B cell (primary cell): Measurements from ENCODE around the gene GSG1. TPM values are rescaled to one million over a fixed set of nuclear protein-coding genes. Genes with fewer than 3 reads are reported as not detected.

Experiments used
- ATAC-seq: fragments of 200-7000 bp; cut with Tn5 transposase; one replicate; pipeline ENCODE4 v1.10.0; 2021; ENCODE audit warnings: low read depth, mild to moderate bottlenecking, moderate number of reproducible peaks, moderate library complexity
- CTCF ChIA-PET: fragments of 350-600 bp; sonication (Branson Sonifier 250); formaldehyde crosslinking; loops from one replicate; lab custom pipeline; 2021; ENCODE audit warnings: antibody characterized with exemption, inconsistent platforms; lab: Charles Lee
- POLR2A ChIA-PET: fragments of 350-600 bp; sonication (Branson Sonifier 250); formaldehyde crosslinking; loops from one replicate; lab custom pipeline; 2021; ENCODE audit warnings: antibody characterized with exemption; lab: Charles Lee
- DNase-seq: peaks from one replicate; pipeline ENCODE4 v3.0.0; 2013
- H2AFZ ChIP-seq: 2 replicates; pipeline ENCODE4 v1.6.1; 2012; ENCODE audit warnings: mild to moderate bottlenecking, low read depth, low read length; ENCODE audit not compliant: insufficient read depth, poor library complexity, severe bottlenecking
- H3K27ac ChIP-seq, 2 donors: 1 replicate in 1 of 2; 2 replicates in 1 of 2; pipeline ENCODE4 v1.5.1; 2012 to 2013; ENCODE audit warnings: low read length in 2 of 2, mild to moderate bottlenecking in 2 of 2, moderate library complexity in 1 of 2
- H3K27me3 ChIP-seq, 4 experiments: fragments of 200-600 bp in 1 of 4; sonication (generic) in 1 of 4; replicated peaks in 1 of 4; 1 replicate in 2 of 4; 2 replicates in 2 of 4; pipeline versions ENCODE4 v1.6.1 to v1.7.0; 2013 to 2016; ENCODE audit warnings: low read length in 3 of 4, mild to moderate bottlenecking in 2 of 4, mixed read lengths in 1 of 4, moderate library complexity in 1 of 4; ENCODE audit not compliant: insufficient read depth in 4 of 4, control insufficient read depth in 3 of 4; ENCODE audit errors: control extremely low read depth in 1 of 4
- H3K36me3 ChIP-seq, 2 experiments: replicated peaks in 1 of 2; 1 replicate in 1 of 2; 2 replicates in 1 of 2; pipeline versions ENCODE4 v1.6.1 to v1.7.1; 2013; ENCODE audit warnings: low read length in 1 of 2; ENCODE audit not compliant: insufficient read depth in 2 of 2, control insufficient read depth in 1 of 2; ENCODE audit errors: control extremely low read depth in 1 of 2, extremely low read depth in 1 of 2
- H3K4me1 ChIP-seq, 2 donors: fragments of 200-600 bp in 1 of 2; sonication (generic) in 1 of 2; 1 replicate in 1 of 2; 2 replicates in 1 of 2; pipeline versions ENCODE4 v1.5.1 to v1.6.1; 2013 to 2017; ENCODE audit warnings: low read length in 2 of 2; ENCODE audit not compliant: control insufficient read depth in 2 of 2, insufficient read depth in 2 of 2
- H3K4me2 ChIP-seq: replicated peaks from 2 replicates; pipeline ENCODE3; 2012; ENCODE audit warnings: mild to moderate bottlenecking, low read depth, low read length; ENCODE audit not compliant: poor library complexity, severe bottlenecking
- H3K4me3 ChIP-seq, 5 experiments: fragments of 200-600 bp in 1 of 5; sonication (generic) in 1 of 5; 1 replicate in 3 of 5; 2 replicates in 2 of 5; pipeline versions ENCODE4 v1.5.1 to v1.7.0; 2011 to 2016; ENCODE audit warnings: low read length in 4 of 5, mild to moderate bottlenecking in 4 of 5, low read depth in 2 of 5, control low read depth in 1 of 5, moderate library complexity in 1 of 5; ENCODE audit not compliant: insufficient read depth in 1 of 5; ENCODE audit errors: control extremely low read depth in 1 of 5, extremely low read depth in 1 of 5
- H3K79me2 ChIP-seq: fragments of 200-600 bp; sonication (generic); one replicate; pipeline ENCODE4 v1.6.0; 2016; ENCODE audit warnings: low read length; ENCODE audit not compliant: control insufficient read depth, insufficient read depth
- H3K9ac ChIP-seq: fragments of 200-600 bp; sonication (generic); 2 replicates; pipeline ENCODE4 v1.6.1; 2017; ENCODE audit warnings: mild to moderate bottlenecking, low read length, moderate library complexity
- H3K9me3 ChIP-seq, 3 donors: one replicate each; pipeline versions ENCODE4 v1.6.1 to v1.7.1; 2013; ENCODE audit warnings: low read length in 2 of 3; ENCODE audit not compliant: control insufficient read depth in 2 of 3, insufficient read depth in 1 of 3; ENCODE audit errors: control extremely low read depth in 1 of 3
- H4K20me1 ChIP-seq: 2 replicates; pipeline ENCODE4 v1.6.0; 2012; ENCODE audit warnings: mild to moderate bottlenecking, low read length; ENCODE audit not compliant: insufficient read depth, control insufficient read depth, poor library complexity, severe bottlenecking
- H3K27ac Mint-ChIP-seq: one replicate; pipeline ENCODE4 v1.8.0; 2021; ENCODE audit warnings: mixed read lengths
- H3K27me3 Mint-ChIP-seq: one replicate; pipeline ENCODE4 v1.8.0; 2021; ENCODE audit warnings: mixed read lengths
- H3K4me1 Mint-ChIP-seq: one replicate; pipeline ENCODE4 v1.8.0; 2021; ENCODE audit warnings: mixed read lengths
- H3K4me3 Mint-ChIP-seq: one replicate; pipeline ENCODE4 v1.8.0; 2021; ENCODE audit warnings: mixed read lengths
- H3K9me3 Mint-ChIP-seq: one replicate; pipeline ENCODE4 v1.8.0; 2022; ENCODE audit warnings: mixed read lengths; ENCODE audit not compliant: insufficient read depth
- CTCF ChIP-seq: fragments of 200-600 bp; IDR thresholded peaks from one replicate; pipeline ENCODE4 v1.8.0; 2022; ENCODE audit warnings: antibody characterized with exemption, mild to moderate bottlenecking
- EZH2 ChIP-seq: IDR thresholded peaks from 2 replicates; pipeline ENCODE4 v1.6.1; 2012; ENCODE audit warnings: borderline replicate concordance, low read depth, mild to moderate bottlenecking, moderate library complexity, low read length; ENCODE audit not compliant: insufficient read depth, poor library complexity, severe bottlenecking
- WGBS: methylation state at CpG from one replicate; pipeline ENCODE4 v1.1.5; 2013; ENCODE audit warnings: missing lambda C conversion rate; ENCODE audit not compliant: insufficient coverage; 5-methylcytosine and 5-hydroxymethylcytosine counted together
- intact Hi-C: fragments of 100-400 bp; cut with micrococcal nuclease; formaldehyde crosslinking; loops from one replicate; pipeline ENCODE4 v1.10.0; 2022
- polyA plus RNA-seq: library from polyadenylated mRNA; depleted of rRNA; stranded (reverse); fragments of >200 nt; gene quantifications from 2 replicates; pipeline ENCODE4 v1.2.3, GENCODE V29; 2012
- total RNA-seq, 2 donors: library from RNA; stranded (reverse); fragments of 120-200 nt in 1 of 2; gene quantifications; 1 replicate in 1 of 2; 2 replicates in 1 of 2; pipeline versions ENCODE4 v1.2.3 to v1.2.4, GENCODE V29; 2013 to 2022

Gene GSG1
- total and polyA plus RNA-seq, 2 donors (not counting 1 experiment from before 2014, with no cell fraction given) = not detected

DNA sequence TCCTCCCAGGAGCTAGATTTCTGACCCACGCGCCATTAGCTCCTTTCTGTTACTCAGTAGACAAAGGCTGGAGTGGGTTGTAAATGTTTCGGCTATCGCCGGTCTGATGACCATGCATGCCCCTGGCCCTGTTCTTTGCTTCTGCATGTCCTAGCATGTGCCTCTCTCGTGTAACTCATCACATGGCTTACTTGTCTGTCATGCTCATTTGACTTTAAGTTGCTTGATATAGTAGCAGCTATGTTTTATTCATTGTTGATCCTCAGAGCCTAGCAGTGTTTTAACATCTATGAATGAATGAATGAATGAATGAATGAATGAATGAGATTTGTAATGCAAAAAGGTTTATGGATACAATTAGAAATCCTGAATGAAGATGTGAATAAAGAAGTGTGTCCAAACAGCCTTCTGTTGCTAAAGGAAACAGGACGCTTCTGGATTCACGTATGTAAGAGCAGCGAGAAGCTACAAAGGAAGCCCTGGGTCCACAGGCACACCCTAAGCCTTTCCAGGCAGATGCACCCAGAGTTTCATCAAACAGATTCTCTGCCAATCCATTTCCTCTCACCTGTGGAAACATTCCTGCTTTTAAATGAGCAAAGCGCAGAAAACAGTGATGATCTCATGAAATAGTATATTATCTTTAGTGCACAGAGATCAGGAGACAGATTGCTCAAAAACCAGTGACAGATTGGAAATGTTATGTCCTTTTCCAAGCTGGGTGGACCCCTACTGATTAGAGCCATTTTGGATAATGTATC lies 3.4 kb downstream of the GSG1 start:
- Histone ChIP-seq H3K36me3 (no peaks in the 10 kb centered on the region), H3K9ac (peak overlapping the region; percentile 97), H3K27me3 (no peaks in the 10 kb centered on the region), H3K4me3 (peak overlapping the region in 2 of 5 experiments; percentile 33 to 76), H3K4me2 (peak overlapping the region; percentile 94), H3K27ac (peak overlapping the region; percentile 86 to 99), H3K79me2 (no peaks in the 10 kb centered on the region), H3K4me1 (peaks cover 52 to 63% of the 10 kb centered on the region in 2 donors), H4K20me1 (no peaks in the 10 kb centered on the region), H3K9me3 (no peaks in the 10 kb centered on the region), H2AFZ (no peak overlapping the region)
- ChIA-PET POLR2A (interaction anchor here (0.7 kb wide), 3 partner anchors 130 to 386 kb away, joined by 3 to 6 read pairs (median 5); no protein-coding TSS in a partner anchor), CTCF (interaction anchor here (0.6 to 8.7 kb wide), 9 partner anchors 56 to 742 kb away, joined by 3 to 108 read pairs (median 5); partner anchors contain the start of genes DDX47 and FAM234B)
- Mint-ChIP-seq H3K4me1 (peaks cover 62% of the 10 kb centered on the region), H3K27me3 (no peaks in the 10 kb centered on the region), H3K9me3 (no peaks in the 10 kb centered on the region), H3K27ac (peak overlapping the region; percentile 96), H3K4me3 (peak overlapping the region; percentile 88)
- intact Hi-C loops = loop anchor here (2.0 kb wide), 4 partner anchors 55 to 743 kb away; partner anchors contain the start of genes BORCS5, CREBL2 and FAM234B
- 73% methylated on average over 8 of the region's 10 CpGs for WGBS
- no peak for ATAC-seq
- TF ChIP-seq EZH2 = no peak
- DNase-seq = peak; percentile 48

DNA sequence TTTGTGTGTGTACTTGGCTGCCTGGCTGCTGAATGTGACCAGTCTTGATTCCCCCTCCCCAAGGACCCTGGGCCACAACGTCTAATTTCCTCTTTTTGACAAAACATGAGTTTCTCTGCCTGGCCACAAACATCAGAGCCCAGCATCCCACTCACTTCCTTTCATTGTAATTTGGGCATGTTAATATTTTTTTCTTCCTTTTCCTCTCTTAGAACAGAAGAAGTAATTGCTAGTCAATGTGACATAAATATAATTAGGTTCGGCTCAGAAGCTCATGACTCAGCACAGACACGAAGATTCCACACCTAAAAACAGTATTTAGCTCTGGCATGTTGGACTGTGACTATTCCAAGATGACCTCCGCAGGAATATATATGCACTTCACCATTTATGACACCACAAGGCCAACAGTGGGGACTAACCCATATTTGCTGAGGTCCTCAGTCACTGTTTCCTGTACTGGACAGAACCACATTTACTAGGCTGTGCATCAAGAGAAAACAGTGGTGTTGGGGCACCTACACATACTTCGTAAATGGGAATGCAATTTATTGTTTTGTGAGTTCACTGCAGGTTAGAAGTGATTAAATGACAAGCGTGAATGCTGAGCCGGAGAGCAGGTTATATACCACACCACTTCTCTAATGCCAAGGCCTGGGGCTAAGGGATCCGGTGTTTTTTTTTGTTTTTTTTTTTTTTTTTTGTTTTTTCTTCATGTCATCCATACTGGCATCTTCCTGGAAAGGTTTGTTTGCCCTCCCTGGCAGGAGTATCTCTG lies 4.2 kb downstream of the GSG1 start:
- ChIA-PET POLR2A (interaction anchor here (0.7 kb wide), 1 partner anchor 130 kb away, joined by 6 read pairs; no protein-coding TSS in a partner anchor), CTCF (interaction anchor here (0.7 to 8.7 kb wide), 9 partner anchors 54 to 741 kb away, joined by 3 to 108 read pairs (median 4); partner anchors contain the start of genes DDX47 and FAM234B)
- peak overlapping the region; percentile 97 for H3K27ac Mint-ChIP-seq
- H2AFZ ChIP-seq = no peak overlapping the region
- peak overlapping the region; percentile 27 for H3K4me3 Mint-ChIP-seq
- peaks cover 62% of the 10 kb centered on the region for H3K4me1 Mint-ChIP-seq
- 20% methylated on average over 1 of the region's 8 CpGs for WGBS
- DNase-seq (peak; percentile 75), ATAC-seq (peak; percentile 6)
- no peaks in the 10 kb centered on the region for H3K9me3 Mint-ChIP-seq
- peak overlapping the region; percentile 86 to 99 for H3K27ac ChIP-seq
- no peaks in the 10 kb centered on the region for H3K9me3 ChIP-seq
- H4K20me1 ChIP-seq = no peaks in the 10 kb centered on the region
- no peaks in the 10 kb centered on the region for H3K79me2 ChIP-seq
- peak overlapping the region; percentile 2 for H3K9ac ChIP-seq
- no peaks in the 10 kb centered on the region for H3K27me3 ChIP-seq
- no peak overlapping the region for H3K4me3 ChIP-seq
- H3K4me1 ChIP-seq = peaks cover 52 to 63% of the 10 kb centered on the region in 2 donors
- TF ChIP-seq CTCF (no peak), EZH2 (no peak)
- no peaks in the 10 kb centered on the region for H3K27me3 Mint-ChIP-seq
- peak overlapping the region; percentile 76 for H3K4me2 ChIP-seq
- H3K36me3 ChIP-seq = no peaks in the 10 kb centered on the region
- intact Hi-C loops = no loop called here
